Stomach (tissue), 4 donors: ENCODE results near the gene TEAD1.

ENCODE experiments used
- POLR2A ChIP-seq, 4 donors: fragments of 450-650 bp; IDR thresholded peaks; one replicate each; pipeline ENCODE4 v1.6.1; 2016; ENCODE audit warnings: antibody characterized with exemption in 4 of 4, control low read depth in 2 of 4, mild to moderate bottlenecking in 1 of 4, moderate library complexity in 1 of 4
- POLR2AphosphoS5 ChIP-seq, 3 donors: sonication (generic); formaldehyde crosslinking; IDR thresholded peaks; one replicate each; pipeline ENCODE4 v1.6.1; 2016; ENCODE audit warnings: antibody characterized with exemption in 3 of 3
- TF ChIP-seq, protein P1 (sequence below), 7 experiments: fragments of 450-650 bp in 4 of 7; fragments of 200-600 bp in 3 of 7; sonication (generic) in 3 of 7; IDR thresholded peaks; one replicate each; pipeline ENCODE4 v1.5.1; 2016 to 2019; ENCODE audit warnings: antibody characterized with exemption in 7 of 7, control low read depth in 2 of 7, mild to moderate bottlenecking in 1 of 7

DNA sequence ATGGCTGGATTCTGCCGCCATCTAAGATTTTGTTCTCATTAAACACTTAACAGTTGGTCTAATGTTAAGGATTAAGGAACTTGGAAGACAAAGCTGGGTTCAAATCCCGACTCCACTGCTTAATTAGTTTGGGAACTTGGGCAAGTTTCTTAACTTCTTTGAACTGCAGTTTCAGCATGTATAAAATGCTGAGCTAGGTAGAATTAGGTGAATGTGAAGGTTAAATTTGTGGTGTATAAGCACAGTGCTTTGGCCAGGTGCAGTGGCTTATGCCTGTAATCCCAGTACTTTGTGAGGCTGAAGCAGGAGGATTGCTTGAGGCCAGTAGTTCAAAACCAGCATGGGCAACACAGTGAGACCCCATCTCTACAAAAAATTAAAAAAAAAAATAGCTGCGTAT, 174.2 kb downstream of the TEAD1 start:
- TF ChIP-seq, protein P1, sequence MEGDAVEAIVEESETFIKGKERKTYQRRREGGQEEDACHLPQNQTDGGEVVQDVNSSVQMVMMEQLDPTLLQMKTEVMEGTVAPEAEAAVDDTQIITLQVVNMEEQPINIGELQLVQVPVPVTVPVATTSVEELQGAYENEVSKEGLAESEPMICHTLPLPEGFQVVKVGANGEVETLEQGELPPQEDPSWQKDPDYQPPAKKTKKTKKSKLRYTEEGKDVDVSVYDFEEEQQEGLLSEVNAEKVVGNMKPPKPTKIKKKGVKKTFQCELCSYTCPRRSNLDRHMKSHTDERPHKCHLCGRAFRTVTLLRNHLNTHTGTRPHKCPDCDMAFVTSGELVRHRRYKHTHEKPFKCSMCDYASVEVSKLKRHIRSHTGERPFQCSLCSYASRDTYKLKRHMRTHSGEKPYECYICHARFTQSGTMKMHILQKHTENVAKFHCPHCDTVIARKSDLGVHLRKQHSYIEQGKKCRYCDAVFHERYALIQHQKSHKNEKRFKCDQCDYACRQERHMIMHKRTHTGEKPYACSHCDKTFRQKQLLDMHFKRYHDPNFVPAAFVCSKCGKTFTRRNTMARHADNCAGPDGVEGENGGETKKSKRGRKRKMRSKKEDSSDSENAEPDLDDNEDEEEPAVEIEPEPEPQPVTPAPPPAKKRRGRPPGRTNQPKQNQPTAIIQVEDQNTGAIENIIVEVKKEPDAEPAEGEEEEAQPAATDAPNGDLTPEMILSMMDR (IDR thresholded peaks at IDR 0.05) = no peak
- no peak for TF ChIP-seq POLR2A (IDR thresholded peaks at IDR 0.05)
- no peak for TF ChIP-seq POLR2AphosphoS5 (IDR thresholded peaks at IDR 0.05)
